ENCODE measurements around the gene KRT20. TPM values are rescaled to one million over a fixed set of nuclear protein-coding genes. Genes with fewer than 3 reads are reported as not detected.

KRT20 gene
- total RNA-seq, 1 experiment from 2014 or later: 1.5 TPM

GRCh38 chr17:40873801-40874200, 11.2 kb downstream of the KRT20 start (continued):
- TF ChIP-seq CTCF (IDR thresholded peaks at IDR 0.05 in 2 of 3, conservative IDR thresholded peaks at IDR 0.05 in 1 of 3; ENCODE audit: borderline replicate concordance in 1 of 3, insufficient read depth in 1 of 3, low read depth in 2 of 3, low read length in 2 of 3) (no peak), RAD21 (IDR thresholded peaks at IDR 0.05; ENCODE audit: low read depth) (no peak)

- POLR2A ChIA-PET: no interaction called here
- Histone ChIP-seq H3K4me2 (ENCODE audit: low read length) (no peak overlapping the region), H3K9me2 (ENCODE audit: insufficient read depth) (no peaks in the 10 kb centered on the region), H4K20me1 (ENCODE audit: insufficient read depth) (no peaks in the 10 kb centered on the region), H3K9me3 (ENCODE audit: control insufficient read depth in 1 of 2, insufficient read depth in 1 of 2, low read depth in 1 of 2, low read length in 2 of 2) (no peaks in the 10 kb centered on the region; a peak in 1 of 4 replicates), H3K36me3 (ENCODE audit: control insufficient read depth in 1 of 2, insufficient read depth in 2 of 2, low read length in 2 of 2) (no peaks in the 10 kb centered on the region), H3K27ac (ENCODE audit: low read depth, low read length) (no peak overlapping the region), H3K27me3 (ENCODE audit: insufficient read depth, low read length) (no peaks in the 10 kb centered on the region), H2AFZ (ENCODE audit: low read depth, low read length, poor library complexity, severe bottlenecking) (no peak overlapping the region), H3K4me1 (ENCODE audit: control insufficient read depth in 1 of 2, insufficient read depth in 2 of 2, low read length in 2 of 2) (no peaks in the 10 kb centered on the region), H3K9ac (ENCODE audit: low read length) (no peak overlapping the region), H3K4me3 (replicated peaks in 1 of 2; ENCODE audit: low read depth in 1 of 2, low read length in 2 of 2) (no peak overlapping the region), H3K79me2 (ENCODE audit: insufficient read depth, low read length) (no peaks in the 10 kb centered on the region)
- BruUV-seq (replicated peaks): no TSS peak
- RAD21 ChIA-PET (ENCODE audit: low non-redundant PET in 1 of 2, low total read pairs in 2 of 2, uncharacterized antibody in 2 of 2, unreplicated experiment in 2 of 2): interaction anchor here in 1 of 2 experiments (0.6 kb wide), 1 partner anchor 340 kb away, joined by 3 read pairs; no protein-coding TSS in a partner anchor
- intact Hi-C loops (cut with micrococcal nuclease): no loop called here
- ATAC-seq (peak; percentile 50; the same call in 1 of the 2 replicates), DNase-seq (ENCODE audit: low read depth, low spot score) (no peak)
- no peak for TF ChIP-seq POLR2AphosphoS5 (IDR thresholded peaks at IDR 0.05; ENCODE audit: low read depth, low read length)
- 0 out of 2 replicates have a peak, but pooled peaks have one; percentile 2 for TF ChIP-seq RAD21 (IDR thresholded peaks at IDR 0.05; ENCODE audit: low read depth)
- no peak for TF ChIP-seq CEBPB (IDR thresholded peaks at IDR 0.05; ENCODE audit: low read depth)
- no peak for TF ChIP-seq TCF7L2 (IDR thresholded peaks at IDR 0.05; ENCODE audit: borderline replicate concordance, extremely low read depth, insufficient read depth, insufficient read length)
- peak in 2 of 3 experiments; percentile 12 to 28; a peak in 1 of 6 replicates for TF ChIP-seq CTCF (IDR thresholded peaks at IDR 0.05 in 2 of 3, conservative IDR thresholded peaks at IDR 0.05 in 1 of 3; ENCODE audit: borderline replicate concordance in 1 of 3, insufficient read depth in 1 of 3, low read depth in 2 of 3, low read length in 2 of 3)
- TF ChIP-seq CBX3 (IDR thresholded peaks at IDR 0.05; ENCODE audit: low read depth): no peak
- CTCF ChIA-PET: interaction anchor here (0.7 to 1.6 kb wide), 8 partner anchors 9 to 776 kb away, joined by 3 to 6 read pairs (median 3); partner anchors contain the start of gene KRT20
These were observed 11.8 kb downstream of the KRT20 start for GRCh38 chr17:40873255-40873654.

Measured in HCT116 (cell line).